HFFc6 (cell line): ENCODE results near the gene AK9. TPM values are rescaled to one million over a fixed set of nuclear protein-coding genes. Genes with fewer than 3 reads are reported as not detected.

Source experiments
- DNase-seq: peaks from one replicate; pipeline ENCODE4 v3.0.0-alpha.2; 2018
- H3K27ac Mint-ChIP-seq: 2 replicates; pipeline ENCODE4 v1.8.0; 2020; ENCODE audit warnings: mild to moderate bottlenecking, mixed read lengths
- H3K27me3 Mint-ChIP-seq: 2 replicates; pipeline ENCODE4 v1.8.0; 2021; ENCODE audit warnings: mild to moderate bottlenecking, moderate library complexity, mixed read lengths; ENCODE audit not compliant: insufficient read depth
- H3K36me3 Mint-ChIP-seq: 2 replicates; pipeline ENCODE4 v1.8.0; 2021; ENCODE audit warnings: low read depth, mixed read lengths
- H3K4me1 Mint-ChIP-seq: 2 replicates; pipeline ENCODE4 v1.8.0; 2020; ENCODE audit warnings: low read depth, mixed read lengths
- H3K4me3 Mint-ChIP-seq: 2 replicates; pipeline ENCODE4 v1.8.0; 2020; ENCODE audit warnings: mild to moderate bottlenecking, moderate library complexity, mixed read lengths
- H3K9me3 Mint-ChIP-seq: 2 replicates; pipeline ENCODE4 v1.8.0; 2020; ENCODE audit warnings: mild to moderate bottlenecking, mixed read lengths
- total RNA-seq, 6 experiments: library from RNA; stranded (reverse); fragmentation: NEBNext Ultra II Directional; extraction: Animal tissue kit (Norgen Biotek cat#: 25700); gene quantifications; 2 replicates in 1 of 6; 3 replicates in 5 of 6; pipeline ENCODE4 v1.2.3, GENCODE V29; 2021
- TF ChIP-seq, protein P1 (sequence below): fragments of 200-600 bp; sonication (generic); IDR thresholded peaks from 2 replicates; pipeline ENCODE4 v1.5.0; 2021; ENCODE audit warnings: antibody characterized with exemption, mild to moderate bottlenecking

AK9 gene
- total RNA-seq, 6 experiments from 2014 or later: 1.2 to 2.0 (median 1.5) TPM

DNA sequence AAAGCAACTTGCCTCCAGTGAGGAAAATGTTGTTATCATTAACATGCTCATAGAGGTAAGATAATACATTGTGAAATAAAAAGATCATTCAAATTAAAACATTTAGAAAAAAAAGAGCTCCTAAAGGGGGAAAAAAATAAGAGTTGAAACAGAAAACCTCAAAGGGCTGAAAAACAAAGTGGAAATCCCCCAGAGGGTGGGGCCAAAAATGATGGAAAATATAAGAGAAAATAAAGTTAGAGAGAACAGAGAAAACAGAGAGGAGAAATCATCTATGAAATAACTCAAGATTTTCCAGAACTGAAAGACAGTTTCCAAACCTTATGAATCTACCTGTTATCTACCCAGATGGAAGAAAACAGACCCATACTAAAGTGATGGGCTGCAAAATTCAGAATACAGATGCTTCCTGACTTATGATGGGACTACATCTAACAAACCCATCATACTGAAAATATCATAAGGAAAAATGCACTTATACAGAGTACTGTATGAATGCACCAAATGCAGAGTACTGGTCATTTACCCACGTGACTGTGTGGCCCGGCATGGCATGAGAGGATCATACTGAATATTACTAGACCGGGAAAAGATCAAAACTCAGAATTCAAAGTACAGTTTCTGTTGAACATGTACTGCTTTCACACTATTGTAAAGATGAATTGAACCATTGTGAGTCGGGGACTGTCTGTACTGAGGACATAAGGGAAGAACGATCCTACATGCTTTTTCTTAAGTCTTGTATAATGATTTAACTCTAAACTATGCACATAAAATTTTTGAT, 212.0 kb downstream of the AK9 start:
- TF ChIP-seq, protein P1, sequence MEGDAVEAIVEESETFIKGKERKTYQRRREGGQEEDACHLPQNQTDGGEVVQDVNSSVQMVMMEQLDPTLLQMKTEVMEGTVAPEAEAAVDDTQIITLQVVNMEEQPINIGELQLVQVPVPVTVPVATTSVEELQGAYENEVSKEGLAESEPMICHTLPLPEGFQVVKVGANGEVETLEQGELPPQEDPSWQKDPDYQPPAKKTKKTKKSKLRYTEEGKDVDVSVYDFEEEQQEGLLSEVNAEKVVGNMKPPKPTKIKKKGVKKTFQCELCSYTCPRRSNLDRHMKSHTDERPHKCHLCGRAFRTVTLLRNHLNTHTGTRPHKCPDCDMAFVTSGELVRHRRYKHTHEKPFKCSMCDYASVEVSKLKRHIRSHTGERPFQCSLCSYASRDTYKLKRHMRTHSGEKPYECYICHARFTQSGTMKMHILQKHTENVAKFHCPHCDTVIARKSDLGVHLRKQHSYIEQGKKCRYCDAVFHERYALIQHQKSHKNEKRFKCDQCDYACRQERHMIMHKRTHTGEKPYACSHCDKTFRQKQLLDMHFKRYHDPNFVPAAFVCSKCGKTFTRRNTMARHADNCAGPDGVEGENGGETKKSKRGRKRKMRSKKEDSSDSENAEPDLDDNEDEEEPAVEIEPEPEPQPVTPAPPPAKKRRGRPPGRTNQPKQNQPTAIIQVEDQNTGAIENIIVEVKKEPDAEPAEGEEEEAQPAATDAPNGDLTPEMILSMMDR: no peak
- no peaks in the 10 kb centered on the region for H3K27me3 Mint-ChIP-seq
- peaks cover 57% of the 10 kb centered on the region for H3K4me1 Mint-ChIP-seq
- no peak for DNase-seq
- peak overlapping the region; percentile 14 for H3K27ac Mint-ChIP-seq
- H3K36me3 Mint-ChIP-seq: peaks cover 53% of the 10 kb centered on the region
- H3K9me3 Mint-ChIP-seq: no peaks in the 10 kb centered on the region
- H3K4me3 Mint-ChIP-seq: peak overlapping the region; percentile 77

DNA sequence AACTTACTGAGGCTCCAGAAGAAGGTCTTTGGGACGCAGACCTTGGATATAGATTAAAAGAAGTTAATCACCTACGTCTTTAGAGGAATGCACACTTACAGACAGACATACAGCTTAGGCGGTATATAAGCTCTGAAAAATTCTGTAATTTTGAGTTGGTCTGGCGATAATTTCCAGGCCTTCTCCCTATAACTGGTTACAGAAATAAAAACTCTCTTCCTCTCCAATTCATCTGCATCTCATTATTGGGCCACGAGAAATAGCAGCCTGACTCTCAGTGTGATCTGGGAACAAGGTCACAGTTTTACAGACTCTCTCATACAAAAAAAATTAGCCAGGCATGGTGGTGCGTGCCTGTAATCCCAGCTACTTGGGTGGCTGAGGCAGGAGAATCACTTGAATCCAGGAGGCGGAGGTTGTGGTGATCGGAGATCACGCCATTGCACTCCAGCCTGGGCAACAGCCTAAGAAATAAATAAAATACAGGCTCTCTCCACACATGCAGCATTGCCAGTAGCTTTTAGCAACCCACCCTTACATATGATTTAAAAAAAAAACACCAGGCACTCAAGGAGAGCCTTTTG, 212.7 kb downstream of the AK9 start:
- Mint-ChIP-seq H3K4me1 (peaks cover 52% of the 10 kb centered on the region), H3K9me3 (no peaks in the 10 kb centered on the region), H3K4me3 (peak overlapping the region; percentile 77), H3K36me3 (peaks cover 57% of the 10 kb centered on the region), H3K27me3 (no peaks in the 10 kb centered on the region), H3K27ac (peak overlapping the region; percentile 14)
- DNase-seq: no peak
- TF ChIP-seq, protein P1: no peak

DNA sequence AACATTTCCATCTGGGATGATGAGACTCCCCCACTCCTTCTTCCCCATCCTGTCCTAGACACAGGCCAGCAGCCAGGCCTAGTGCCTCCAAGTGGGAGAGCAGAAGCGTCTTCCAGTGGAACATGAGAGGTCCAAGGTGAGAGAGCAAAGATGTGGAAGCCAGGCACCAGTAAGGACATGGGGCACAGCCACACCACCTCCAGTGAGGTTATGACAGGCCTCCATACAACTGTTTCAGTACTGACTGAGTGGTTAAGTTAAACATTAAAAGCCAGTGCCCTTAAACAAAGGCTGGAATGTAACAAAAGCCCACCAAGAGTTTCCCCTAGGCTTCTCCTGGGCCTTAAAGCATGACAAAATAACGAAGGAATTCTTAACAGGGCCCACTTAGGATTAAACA, 213.3 kb downstream of the AK9 start:
- peak overlapping the region; percentile 3; the same call in 1 of the 2 replicates for H3K27ac Mint-ChIP-seq
- H3K4me1 Mint-ChIP-seq: peaks cover 51% of the 10 kb centered on the region
- no peak overlapping the region for H3K4me3 Mint-ChIP-seq

DNA sequence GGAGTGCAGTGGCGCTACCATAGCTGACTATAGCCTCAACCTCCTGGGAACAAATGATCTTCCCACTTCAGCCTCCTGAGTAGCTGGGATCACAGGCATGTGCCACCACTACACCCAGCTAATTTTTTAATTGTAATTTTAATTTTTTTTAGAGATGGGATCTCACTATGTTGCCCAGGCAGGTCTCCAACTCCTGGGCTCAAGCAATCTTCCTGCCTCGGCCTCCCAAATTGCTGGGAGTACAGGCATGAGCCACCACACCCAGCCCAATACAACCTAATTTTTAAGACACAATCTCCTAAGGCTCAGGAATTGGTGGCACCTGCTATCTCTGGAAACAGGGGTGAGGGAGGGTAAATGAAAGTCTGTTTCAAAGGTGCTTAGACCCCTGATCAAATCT, 213.8 kb downstream of the AK9 start:
- H3K27me3 Mint-ChIP-seq: no peaks in the 10 kb centered on the region
- no peaks in the 10 kb centered on the region for H3K9me3 Mint-ChIP-seq
- H3K27ac Mint-ChIP-seq: no peak overlapping the region
- H3K4me1 Mint-ChIP-seq: peaks cover 46% of the 10 kb centered on the region
- TF ChIP-seq, protein P1: no peak
- DNase-seq: no peak
- no peak overlapping the region for H3K4me3 Mint-ChIP-seq
- peaks cover 62% of the 10 kb centered on the region for H3K36me3 Mint-ChIP-seq

More for the DNA sequence above, 213.3 kb downstream of the AK9 start:
- H3K36me3 Mint-ChIP-seq: peaks cover 63% of the 10 kb centered on the region
- no peaks in the 10 kb centered on the region for H3K27me3 Mint-ChIP-seq
- DNase-seq: no peak
- H3K9me3 Mint-ChIP-seq: no peaks in the 10 kb centered on the region
- TF ChIP-seq, protein P1: no peak

DNA sequence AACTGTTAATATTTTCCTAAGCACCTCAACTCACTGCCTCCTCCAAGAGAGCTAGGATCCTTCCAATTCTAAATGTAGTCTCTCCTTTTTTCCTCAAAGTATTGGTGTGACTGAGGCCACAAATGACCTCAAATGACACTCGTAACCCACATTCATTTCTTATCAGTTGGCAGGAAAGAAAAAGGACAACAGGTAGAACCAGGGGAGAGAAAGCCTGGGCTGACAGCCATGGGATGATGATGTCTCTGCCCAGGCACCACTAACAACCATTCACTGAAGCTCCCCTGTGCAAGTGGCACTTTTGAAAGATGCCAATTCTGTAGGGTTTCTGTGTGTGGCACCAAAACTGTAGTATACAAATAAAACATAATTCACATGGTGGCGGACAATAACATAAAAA, 215.4 kb downstream of the AK9 start:
- H3K9me3 Mint-ChIP-seq: no peaks in the 10 kb centered on the region
- peaks cover 31% of the 10 kb centered on the region for H3K4me1 Mint-ChIP-seq
- H3K4me3 Mint-ChIP-seq: no peak overlapping the region
- TF ChIP-seq, protein P1: no peak
- no peaks in the 10 kb centered on the region for H3K27me3 Mint-ChIP-seq
- no peak for DNase-seq
- H3K36me3 Mint-ChIP-seq: peaks cover 53% of the 10 kb centered on the region
- no peak overlapping the region for H3K27ac Mint-ChIP-seq
